Brain pericyte (primary cell): ENCODE measurements around the gene DALRD3.
"Not testable (repeated sequence)": the region's sequence is repeated elsewhere in the genome, so short reads cannot be mapped to it uniquely, and the experiment has no call there.

ENCODE experiments used
- DNase-seq: peaks from one replicate; pipeline ENCODE4 v3.0.0-alpha.2; 2012; ENCODE audit warnings: low read depth, low spot score

Gene DALRD3

GRCh38 chr3:49021813-49022687 lies 3.7 kb upstream of the DALRD3 start, which contains the start of gene NDUFAF3:
TSS of gene NDUFAF3 (plus strand) at chr3:49022121. CDS start at chr3:49022145, 24 bp downstream.
- DNase-seq, result peak; percentile 82

GRCh38 chr3:49021213-49021812 lies 2.9 kb upstream of the DALRD3 start:
- DNase-seq, result peak; percentile 92

GRCh38 chr3:49020330-49021212 lies 2.2 kb upstream of the DALRD3 start:
- no peak for DNase-seq

DNA sequence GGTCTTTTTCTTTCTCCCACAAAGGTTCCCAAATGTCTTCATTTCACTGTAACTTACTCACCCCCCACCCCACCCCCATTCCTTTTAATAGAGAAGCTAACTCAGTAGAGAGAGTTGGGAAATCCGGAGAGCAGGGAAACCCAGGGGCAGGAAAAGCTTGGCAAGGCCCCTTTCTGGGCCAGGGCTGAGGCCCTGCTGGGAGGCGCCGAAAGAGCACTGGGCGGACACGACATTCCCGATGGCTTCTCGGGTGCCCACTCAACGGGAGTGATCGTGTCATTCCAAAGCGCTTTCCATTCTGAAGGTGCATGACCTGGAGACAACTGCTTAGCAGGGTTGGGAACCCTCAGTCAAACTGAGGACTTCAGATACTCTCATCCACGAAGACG lies 1.6 kb upstream of the DALRD3 start:
- DNase-seq, result no peak

DNA sequence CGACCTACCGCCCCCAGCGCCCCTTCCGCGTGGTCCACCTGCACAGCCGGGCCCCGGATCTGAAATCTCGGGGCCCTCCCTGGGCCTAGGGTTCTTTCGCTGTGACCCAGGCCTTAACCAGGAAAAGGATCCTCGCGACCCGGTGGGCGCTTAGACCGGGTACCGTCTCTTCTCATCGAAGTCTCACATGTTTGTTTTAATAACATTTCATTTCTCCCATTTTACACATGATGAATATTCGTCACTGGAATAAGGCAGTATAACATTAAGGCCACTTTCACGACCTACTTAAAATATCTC lies 277 bp upstream of the DALRD3 start:
- DNase-seq, result no peak

- DNase-seq, result no peak
Measured at GRCh38 chr3:49017229-49017970, 980 bp downstream of the DALRD3 start.

- DNase-seq, result no peak
Measured at GRCh38 chr3:49016414-49017228, 1.8 kb downstream of the DALRD3 start.

- no peak for DNase-seq
Measured at GRCh38 chr3:49015765-49016164, 2.6 kb downstream of the DALRD3 start.

- DNase-seq, result no peak
Measured at GRCh38 chr3:49015072-49015471, 3.3 kb downstream of the DALRD3 start.

DNA sequence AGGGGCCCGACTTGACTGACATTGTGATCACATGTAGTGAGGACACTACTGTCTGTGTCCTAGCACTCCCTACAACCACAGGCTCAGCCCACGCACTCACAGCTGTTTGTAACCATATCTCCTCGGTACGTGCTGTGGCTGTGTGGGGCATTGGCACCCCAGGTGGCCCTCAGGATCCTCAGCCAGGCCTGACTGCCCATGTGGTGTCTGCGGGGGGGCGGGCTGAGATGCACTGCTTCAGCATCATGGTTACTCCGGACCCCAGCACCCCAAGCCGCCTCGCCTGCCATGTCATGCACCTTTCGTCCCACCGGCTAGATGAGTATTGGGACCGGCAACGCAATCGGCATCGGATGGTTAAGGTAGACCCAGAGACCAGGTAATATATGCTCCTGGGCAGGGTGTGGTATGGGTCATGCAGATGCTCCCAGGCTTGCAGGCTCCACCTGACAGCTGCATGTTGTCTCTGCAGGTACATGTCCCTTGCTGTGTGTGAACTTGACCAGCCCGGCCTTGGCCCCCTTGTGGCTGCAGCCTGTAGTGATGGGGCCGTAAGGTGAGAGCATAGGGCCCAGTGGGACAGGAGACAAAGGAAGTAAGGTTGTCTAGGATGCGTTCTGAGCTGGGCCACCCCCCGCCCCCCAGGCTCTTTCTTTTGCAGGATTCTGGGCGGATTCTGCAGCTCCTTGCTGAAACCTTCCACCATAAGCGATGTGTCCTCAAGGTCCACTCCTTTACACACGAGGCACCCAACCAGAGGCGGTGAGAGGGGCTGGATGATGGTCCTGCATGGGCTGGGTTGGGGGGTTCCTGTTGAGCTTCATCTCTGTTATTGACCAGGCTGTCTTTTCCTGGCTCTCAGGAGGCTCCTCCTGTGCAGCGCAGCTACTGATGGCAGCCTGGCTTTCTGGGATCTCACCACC lies 4.4 kb downstream of the DALRD3 start:
- no peak for DNase-seq

- no peak for DNase-seq
Measured at GRCh38 chr3:49013113-49013737, 5.2 kb downstream of the DALRD3 start.

DNA sequence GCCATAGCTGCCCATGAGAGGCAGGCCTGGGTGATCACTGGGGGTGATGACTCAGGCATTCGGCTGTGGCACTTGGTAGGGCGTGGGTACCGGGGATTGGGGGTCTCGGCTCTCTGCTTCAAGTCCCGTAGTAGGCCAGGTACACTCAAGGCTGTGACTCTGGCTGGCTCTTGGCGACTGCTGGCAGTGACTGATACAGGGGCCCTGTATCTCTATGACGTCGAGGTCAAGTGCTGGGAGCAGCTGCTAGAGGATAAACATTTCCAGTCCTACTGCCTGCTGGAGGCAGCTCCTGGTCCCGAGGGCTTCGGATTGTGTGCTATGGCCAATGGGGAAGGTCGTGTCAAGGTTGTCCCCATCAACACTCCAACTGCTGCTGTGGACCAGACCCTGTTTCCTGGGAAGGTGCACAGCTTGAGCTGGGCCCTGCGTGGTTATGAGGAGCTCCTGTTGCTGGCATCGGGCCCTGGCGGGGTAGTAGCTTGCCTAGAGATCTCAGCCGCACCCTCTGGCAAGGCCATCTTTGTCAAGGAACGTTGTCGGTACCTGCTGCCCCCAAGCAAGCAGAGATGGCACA lies 5.9 kb downstream of the DALRD3 start:
- DNase-seq, result no peak

GRCh38 chr3:49009396-49009795 lies 9.0 kb downstream of the DALRD3 start:
- DNase-seq, result no peak

- DNase-seq, result not testable (repeated sequence)
Measured at GRCh38 chr3:49008627-49009026, 9.8 kb downstream of the DALRD3 start.

DNA sequence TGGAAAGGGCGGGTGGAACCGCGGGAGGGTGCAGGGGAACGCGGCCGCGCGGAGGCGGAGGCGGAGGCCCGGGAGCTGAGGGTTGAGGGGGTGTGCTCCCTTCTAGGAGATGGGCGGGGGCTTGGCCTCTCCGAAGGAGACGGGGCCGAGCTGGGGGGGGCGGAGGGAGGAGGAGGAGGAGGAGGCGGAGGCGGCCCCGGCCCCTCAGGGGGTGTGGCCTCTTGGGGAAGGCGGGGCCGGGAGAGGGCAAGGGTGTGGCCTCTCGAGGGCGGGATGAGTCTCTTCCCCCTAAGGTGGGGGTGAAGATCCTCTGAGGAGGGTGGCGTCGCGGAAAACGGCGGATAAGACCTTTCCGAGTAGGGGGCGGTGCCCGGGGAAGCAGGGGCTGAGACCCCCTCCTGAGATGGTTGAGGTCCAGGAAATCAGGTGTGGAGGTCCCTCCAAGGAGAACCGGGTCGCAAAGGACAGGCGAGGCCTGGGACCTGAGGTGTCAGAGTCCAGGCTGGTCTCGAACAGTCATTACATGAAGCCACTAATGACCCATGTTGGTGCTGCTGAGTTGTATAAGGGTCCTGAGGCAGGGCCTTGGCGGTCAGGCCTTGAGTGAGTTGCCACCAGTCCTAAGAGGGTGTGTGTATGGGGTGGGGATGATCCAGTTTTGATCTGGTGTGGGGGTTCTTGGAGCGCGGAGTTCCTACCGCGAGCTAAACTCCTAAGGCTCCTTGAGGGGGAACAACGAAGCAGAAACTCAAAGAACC lies 10.4 kb downstream of the DALRD3 start:
- peak; percentile 31 for DNase-seq

GRCh38 chr3:49007068-49007770 lies 11.2 kb downstream of the DALRD3 start, which contains the start of gene WDR6:
TSS of gene WDR6 (plus strand) at chr3:49007391. CDS start at chr3:49007432, 41 bp downstream.
- DNase-seq, result peak; percentile 92

DNA sequence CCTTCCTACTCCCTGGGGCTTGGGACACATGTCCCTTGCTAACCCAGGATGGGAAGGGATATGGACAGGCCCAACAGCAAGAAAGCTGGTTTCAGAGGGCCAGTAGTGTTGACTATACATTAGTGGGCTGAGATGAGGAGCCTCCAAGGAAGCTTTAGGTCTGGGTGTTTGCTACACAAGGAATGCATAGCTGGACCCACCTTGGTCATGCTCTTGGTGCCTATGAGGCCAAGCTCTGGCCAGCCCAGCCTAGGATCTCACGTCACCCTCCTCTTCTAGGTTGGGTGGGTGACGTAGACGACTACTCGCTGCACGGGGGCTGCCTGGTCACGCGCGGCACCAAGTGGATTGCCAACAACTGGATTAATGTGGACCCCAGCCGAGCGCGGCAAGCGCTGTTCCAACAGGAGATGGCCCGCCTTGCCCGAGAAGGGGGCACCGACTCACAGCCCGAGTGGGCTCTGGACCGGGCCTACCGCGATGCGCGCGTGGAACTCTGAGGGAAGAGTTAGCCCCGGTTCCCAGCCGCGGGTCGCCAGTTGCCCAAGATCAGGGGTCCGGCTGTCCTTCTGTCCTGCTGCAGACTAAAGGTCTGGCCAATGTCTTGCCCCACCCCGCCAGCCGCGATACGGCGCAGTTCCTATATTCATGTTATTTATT lies 11.8 kb downstream of the DALRD3 start:
- no peak for DNase-seq
